H1 (cell line): ENCODE data around the gene SEC31A. TPM values are rescaled to one million over a fixed set of nuclear protein-coding genes. Genes with fewer than 3 reads are reported as not detected.

Experiments
- ASH2L ChIP-seq: fragments of 200-600, 300-600 bp; sonication (generic); IDR thresholded peaks from one replicate; pipeline ENCODE4 v1.7.1; 2017; ENCODE audit warnings: low read length
- ATF3 ChIP-seq: IDR thresholded peaks from 2 replicates; pipeline ENCODE4 v1.6.1; 2011; ENCODE audit warnings: low read depth, mild to moderate bottlenecking, low read length; ENCODE audit not compliant: insufficient read depth
- CTCF ChIP-seq, 3 experiments: IDR thresholded peaks; 1 replicate in 2 of 3; 2 replicates in 1 of 3; pipeline versions ENCODE4 v1.5.1 to v1.6.1; 2011; ENCODE audit warnings: low read length in 3 of 3, mild to moderate bottlenecking in 3 of 3, inconsistent platforms in 2 of 3, low read depth in 1 of 3, moderate library complexity in 1 of 3; ENCODE audit not compliant: insufficient read depth in 1 of 3; ENCODE audit errors: control extremely low read depth in 1 of 3
- E2F6 ChIP-seq: IDR thresholded peaks from 2 replicates; pipeline ENCODE4 v1.6.1; 2012; ENCODE audit warnings: inconsistent platforms
- EGR1 ChIP-seq: IDR thresholded peaks from 2 replicates; pipeline ENCODE4 v1.6.1; 2011; ENCODE audit warnings: low read depth, low read length, borderline replicate concordance
- EP300 ChIP-seq, 2 experiments: IDR thresholded peaks; 1 replicate in 1 of 2; 2 replicates in 1 of 2; pipeline ENCODE4 v1.6.1; 2011 to 2012; ENCODE audit warnings: low read depth in 2 of 2, low read length in 2 of 2, mild to moderate bottlenecking in 2 of 2, borderline replicate concordance in 1 of 2, inconsistent platforms in 1 of 2, moderate library complexity in 1 of 2
- GABPA ChIP-seq: IDR thresholded peaks from 2 replicates; pipeline ENCODE4 v1.6.1; 2011; ENCODE audit warnings: mild to moderate bottlenecking, low read length, moderate library complexity, borderline replicate concordance; ENCODE audit not compliant: insufficient read depth
- HDAC2 ChIP-seq, 2 experiments: fragments of 300-600 bp in 1 of 2; sonication (generic) in 1 of 2; IDR thresholded peaks; 2 replicates each; pipeline ENCODE4 v1.6.1; 2011 to 2012; ENCODE audit warnings: low read depth in 2 of 2, low read length in 2 of 2, mild to moderate bottlenecking in 2 of 2, moderate library complexity in 2 of 2, borderline replicate concordance in 1 of 2, inconsistent platforms in 1 of 2
- JUN ChIP-seq: IDR thresholded peaks from 2 replicates; pipeline ENCODE4 v1.6.1; 2011; ENCODE audit warnings: low read depth, mild to moderate bottlenecking, improper control_type of control experiment, low read length
- MAFK ChIP-seq: IDR thresholded peaks from 2 replicates; pipeline ENCODE4 v1.6.1; 2012; ENCODE audit warnings: low read depth, mild to moderate bottlenecking, improper control_type of control experiment, low read length
- NRF1 ChIP-seq: IDR thresholded peaks from 2 replicates; pipeline ENCODE4 v1.6.1; 2011; ENCODE audit warnings: mild to moderate bottlenecking, low read depth, low read length, improper control_type of control experiment
- RAD21 ChIP-seq, 2 experiments: IDR thresholded peaks in 1 of 2; conservative IDR thresholded peaks in 1 of 2; 2 replicates each; pipeline ENCODE4 v1.6.1; 2011; ENCODE audit warnings: low read depth in 2 of 2, low read length in 2 of 2, improper control_type of control experiment in 1 of 2, inconsistent platforms in 1 of 2, mild to moderate bottlenecking in 1 of 2, moderate library complexity in 1 of 2
- RNF2 ChIP-seq: fragments of 200-900, 300-1000 bp; sonication (generic); IDR thresholded peaks from 2 replicates; pipeline ENCODE4 v1.7.1; 2016; ENCODE audit warnings: borderline replicate concordance, low read depth, mild to moderate bottlenecking, antibody characterized with exemption, low read length; ENCODE audit not compliant: poor library complexity, severe bottlenecking; ENCODE audit errors: missing control alignments
- SRF ChIP-seq: IDR thresholded peaks from 2 replicates; pipeline ENCODE4 v1.6.1; 2011; ENCODE audit warnings: mild to moderate bottlenecking, low read depth, low read length, moderate library complexity
- TEAD4 ChIP-seq: IDR thresholded peaks from 2 replicates; pipeline ENCODE4 v1.6.1; 2012; ENCODE audit warnings: low read depth, low read length, inconsistent platforms, mixed read lengths
- USF2 ChIP-seq: IDR thresholded peaks from 2 replicates; pipeline ENCODE4 v1.6.1; 2011; ENCODE audit warnings: low read length, improper control_type of control experiment
- YY1 ChIP-seq: IDR thresholded peaks from 2 replicates; pipeline ENCODE4 v1.6.1; 2011; ENCODE audit warnings: low read depth, mild to moderate bottlenecking, low read length
- polyA plus RNA-seq, 7 experiments: library from polyadenylated mRNA; depleted of rRNA in 3 of 7; stranded (reverse) in 5 of 7; unstranded in 2 of 7; fragments of >200 nt in 5 of 7; fragments of 200-250 nt in 2 of 7; gene quantifications; 1 replicate in 5 of 7; 2 replicates in 1 of 7; 4 replicates in 1 of 7; pipeline versions ENCODE4 v1.2.1 to v1.2.3, GENCODE V29; 2011 to 2013; ENCODE audit warnings: missing spikeins in 2 of 7, mixed read lengths in 2 of 7
- total RNA-seq: library from RNA; stranded (reverse); fragmentation: NEBNext Ultra II Directional; extraction: Animal tissue kit (Norgen Biotek cat#: 25700); gene quantifications from 2 replicates; pipeline ENCODE4 v1.2.1, GENCODE V29; 2021

The SEC31A gene
- total and polyA plus RNA-seq, 2 of the 8 experiments (the other 6 are each of a cell fraction or from before 2014, with no cell fraction given), result 112 to 125 TPM

- no peak for TF ChIP-seq EP300 (IDR thresholded peaks at IDR 0.05; ENCODE audit: borderline replicate concordance in 1 of 2, low read depth in 2 of 2, low read length in 2 of 2)
- no peak for TF ChIP-seq MAFK
- TF ChIP-seq SRF, result no peak
- no peak for TF ChIP-seq E2F6
- TF ChIP-seq RNF2, result no peak
- no peak for TF ChIP-seq TEAD4
- no peak for TF ChIP-seq USF2
- TF ChIP-seq JUN, result no peak
- no peak for TF ChIP-seq NRF1
- TF ChIP-seq ATF3, result no peak
- no peak for TF ChIP-seq CTCF (IDR thresholded peaks at IDR 0.05; ENCODE audit: control extremely low read depth in 1 of 3, insufficient read depth in 1 of 3, low read depth in 1 of 3, low read length in 3 of 3)
- TF ChIP-seq RAD21 (IDR thresholded peaks at IDR 0.05 in 1 of 2, conservative IDR thresholded peaks at IDR 0.05 in 1 of 2; ENCODE audit: low read depth in 2 of 2, low read length in 2 of 2), result no peak
- TF ChIP-seq EGR1, result no peak
- no peak for TF ChIP-seq YY1
- TF ChIP-seq GABPA, result no peak
- TF ChIP-seq ASH2L, result peak; percentile 90
- TF ChIP-seq HDAC2 (IDR thresholded peaks at IDR 0.05; ENCODE audit: borderline replicate concordance in 1 of 2, low read depth in 2 of 2, low read length in 2 of 2), result peak; percentile 94 to 99
These were observed 9.6 kb upstream of the SEC31A start, which contains the start of gene THAP9 (continued) for GRCh38 chr4:82900411-82901182.
